PC-9 (cell line): ENCODE data around the gene CACNB4. TPM values are rescaled to one million over a fixed set of nuclear protein-coding genes. Genes with fewer than 3 reads are reported as not detected.

Experiments used
- BruUV-seq: library from RNA; stranded (reverse); fragments of 400-500 nt; replicated peaks from 2 replicates; lab custom pipeline; 2021; lab: Mats Ljungman, UMichigan
- CTCF ChIA-PET: fragments of 300-600 bp; sonication (Branson Sonifier 250); formaldehyde crosslinking; loops from one replicate; lab custom pipeline; 2022; ENCODE audit warnings: antibody characterized with exemption; lab: Charles Lee
- POLR2A ChIA-PET: fragments of 300-600 bp; sonication (Branson Sonifier 250); formaldehyde crosslinking; loops from one replicate; lab custom pipeline; 2022; ENCODE audit warnings: antibody characterized with exemption; ENCODE audit not compliant: unreplicated experiment; lab: Charles Lee
- DNase-seq, 2 experiments: peaks; one replicate each; pipeline versions ENCODE4 v3.0.0 to v3.0.0-alpha.2; 2015 to 2022; ENCODE audit warnings: mixed read lengths in 1 of 2
- H2AFZ ChIP-seq: fragments of 200-600 bp; sonication (generic); 2 replicates; pipeline ENCODE4 v1.8.1; 2017; ENCODE audit warnings: antibody characterized with exemption
- H3F3A ChIP-seq: fragments of 200-600 bp; sonication (generic); 2 replicates; pipeline ENCODE4 v1.8.1; 2017; ENCODE audit warnings: antibody characterized with exemption, mild to moderate bottlenecking, low read depth; ENCODE audit not compliant: insufficient read depth
- H3K27ac ChIP-seq: fragments of 200-600 bp; sonication (generic); 2 replicates; pipeline ENCODE4 v1.6.1; 2016; ENCODE audit warnings: mixed run types
- H3K27me3 ChIP-seq: fragments of 200-600 bp; sonication (generic); 2 replicates; pipeline ENCODE4 v1.6.1; 2016; ENCODE audit warnings: low read depth, mixed run types; ENCODE audit not compliant: insufficient read depth
- H3K36me3 ChIP-seq: fragments of 200-600 bp; sonication (generic); 2 replicates; pipeline ENCODE4 v1.6.1; 2016; ENCODE audit warnings: low read depth, mixed run types
- H3K4me1 ChIP-seq: fragments of 200-600 bp; sonication (generic); replicated peaks from 2 replicates; pipeline ENCODE4 v1.6.1; 2016; ENCODE audit warnings: mixed run types; ENCODE audit not compliant: insufficient read depth
- H3K4me2 ChIP-seq: fragments of 200-600 bp; sonication (generic); 2 replicates; pipeline ENCODE4 v1.6.1; 2017; ENCODE audit warnings: mixed run types
- H3K4me3 ChIP-seq: fragments of 200-600 bp; sonication (generic); 2 replicates; pipeline ENCODE4 v1.6.1; 2016; ENCODE audit warnings: mixed run types
- H3K79me2 ChIP-seq: fragments of 200-600 bp; sonication (generic); 2 replicates; pipeline ENCODE4 v1.6.1; 2017; ENCODE audit warnings: low read depth, mixed run types
- H3K9me2 ChIP-seq: fragments of 200-600 bp; sonication (generic); 2 replicates; pipeline ENCODE4 v1.8.1; 2017; ENCODE audit warnings: mild to moderate bottlenecking; ENCODE audit not compliant: insufficient read depth
- H3K9me3 ChIP-seq: fragments of 200-600 bp; sonication (generic); 2 replicates; pipeline ENCODE4 v1.8.1; 2016; ENCODE audit warnings: low read depth; ENCODE audit not compliant: insufficient read depth
- H4K20me1 ChIP-seq: fragments of 200-600 bp; sonication (generic); 2 replicates; pipeline ENCODE4 v1.8.1; 2017; ENCODE audit not compliant: insufficient read depth
- CTCF ChIP-seq: fragments of 200-600 bp; sonication (generic); conservative IDR thresholded peaks from 2 replicates; pipeline ENCODE4 v1.6.1; 2017; ENCODE audit warnings: mixed run types, antibody characterized with exemption, mild to moderate bottlenecking, moderate library complexity
- EZH2 ChIP-seq: fragments of 200-600 bp; sonication (generic); IDR thresholded peaks from 2 replicates; pipeline ENCODE4 v1.8.0; 2017; ENCODE audit warnings: antibody characterized with exemption, low read depth
- intact Hi-C: fragments of 100-400 bp; cut with micrococcal nuclease; formaldehyde crosslinking; loops from one replicate; pipeline ENCODE4 v1.10.0; 2022; ENCODE audit not compliant: unreplicated experiment
- total RNA-seq: library from RNA; stranded (reverse); gene quantifications from 2 replicates; pipeline ENCODE4 v1.2.3, GENCODE V29; 2021

The CACNB4 gene
- total RNA-seq, 1 experiment from 2014 or later = 0.98 TPM

- no TSS peak for BruUV-seq
- Histone ChIP-seq H3F3A (peaks cover 7% of the 10 kb centered on the region), H2AFZ (no peak overlapping the region), H3K4me1 (peaks cover 12% of the 10 kb centered on the region), H3K9me2 (no peaks in the 10 kb centered on the region), H3K4me2 (no peak overlapping the region), H3K27me3 (no peaks in the 10 kb centered on the region), H3K27ac (no peak overlapping the region), H3K9me3 (peaks cover 6% of the 10 kb centered on the region; the same call in 1 of the 2 replicates), H3K4me3 (no peak overlapping the region), H4K20me1 (no peaks in the 10 kb centered on the region), H3K79me2 (no peaks in the 10 kb centered on the region), H3K36me3 (no peaks in the 10 kb centered on the region)
- DNase-seq = no peak
- ChIA-PET POLR2A (no interaction called here), CTCF (no interaction called here)
- TF ChIP-seq CTCF (no peak), EZH2 (no peak)
- intact Hi-C loops = no loop called here
These were observed 47.9 kb downstream of the CACNB4 start for GRCh38 chr2:152050915-152051314.

GRCh38 chr2:152050341-152050740 is 48.5 kb downstream of the CACNB4 start:
- no TSS peak for BruUV-seq
- DNase-seq = no peak
- Histone ChIP-seq H3K36me3 (no peaks in the 10 kb centered on the region), H3K4me2 (no peak overlapping the region), H3K9me3 (peaks cover 6% of the 10 kb centered on the region; the same call in 1 of the 2 replicates), H3F3A (peaks cover 6% of the 10 kb centered on the region), H3K27me3 (no peaks in the 10 kb centered on the region), H3K27ac (no peak overlapping the region), H3K4me3 (no peak overlapping the region), H3K79me2 (no peaks in the 10 kb centered on the region), H3K4me1 (peaks cover 11% of the 10 kb centered on the region), H3K9me2 (no peaks in the 10 kb centered on the region), H2AFZ (no peak overlapping the region), H4K20me1 (no peaks in the 10 kb centered on the region)
- ChIA-PET CTCF (no interaction called here), POLR2A (no interaction called here)
- intact Hi-C loops = no loop called here
- no peak for TF ChIP-seq CTCF
- no peak for TF ChIP-seq EZH2

- Histone ChIP-seq H3K27me3 (no peaks in the 10 kb centered on the region), H3K9me3 (peaks cover 3% of the 10 kb centered on the region; the same call in 1 of the 2 replicates), H3K79me2 (no peaks in the 10 kb centered on the region), H3K4me1 (peaks cover 3% of the 10 kb centered on the region), H4K20me1 (no peaks in the 10 kb centered on the region), H3K9me2 (no peaks in the 10 kb centered on the region), H3K27ac (no peak overlapping the region), H3F3A (no peaks in the 10 kb centered on the region; the same call in 1 of the 2 replicates), H2AFZ (no peak overlapping the region), H3K4me2 (no peak overlapping the region), H3K36me3 (no peaks in the 10 kb centered on the region), H3K4me3 (no peak overlapping the region)
- TF ChIP-seq CTCF = no peak
- TF ChIP-seq EZH2 = no peak
- no TSS peak for BruUV-seq
- intact Hi-C loops = no loop called here
- DNase-seq = no peak
- POLR2A ChIA-PET = no interaction called here
- CTCF ChIA-PET = no interaction called here
These were observed 49.3 kb downstream of the CACNB4 start for GRCh38 chr2:152049541-152049940.
